GM12878 (cell line): Measurements from ENCODE around the gene EFHD2. TPM values are rescaled to one million over a fixed set of nuclear protein-coding genes. Genes with fewer than 3 reads are reported as not detected.
A peak's percentile ranks its signal among the peaks of the same experiment; 100 is the strongest.

Source experiments
- ATAC-seq: fragments of 200-7000 bp; cut with Tn5 transposase; 3 replicates; pipeline ENCODE4 v1.9.1; 2020; ENCODE audit warnings: mild to moderate bottlenecking, moderate library complexity
- BruUV-seq: library from RNA; stranded (reverse); fragments of 400-500 nt; replicated peaks from 2 replicates; lab custom pipeline; 2021; lab: Mats Ljungman, UMichigan
- CTCF ChIA-PET: fragments of 300-600 bp; sonication (Branson Sonifier 250); formaldehyde crosslinking; extraction: SDS; loops from one replicate; lab custom pipeline; 2021; ENCODE audit warnings: inconsistent platforms; lab: Yijun Ruan, JAX
- POLR2A ChIA-PET: fragments of 350-600 bp; formaldehyde crosslinking; extraction: SDS; loops from one replicate; lab custom pipeline; 2021; ENCODE audit warnings: inconsistent platforms; lab: Charles Lee
- RAD21 ChIA-PET: fragments of 300-600 bp; sonication (Branson Sonifier 250); formaldehyde crosslinking; loops from one replicate; lab custom pipeline; 2023; ENCODE audit warnings: antibody characterized with exemption; ENCODE audit not compliant: unreplicated experiment; lab: Charles Lee
- SMC1A ChIA-PET: fragments of 300-600 bp; sonication (Branson Sonifier 250); formaldehyde crosslinking; loops from one replicate; lab custom pipeline; 2023; ENCODE audit not compliant: unreplicated experiment, uncharacterized antibody; lab: Charles Lee
- DNase-seq: peaks from one replicate; pipeline ENCODE4 v3.0.0-alpha.2; 2011; ENCODE audit warnings: low read depth, low spot score
- FAIRE-seq: peaks from 3 replicates; lab custom pipeline; 2011; peaks lifted over from hg19 to GRCh38; lab: Jason Lieb, UNC
- H2AFZ ChIP-seq: 2 replicates; pipeline ENCODE4 v1.6.0; 2011; ENCODE audit warnings: low read depth, low read length, control low read depth; ENCODE audit not compliant: control insufficient read depth
- H3K27ac ChIP-seq: 2 replicates; pipeline ENCODE4 v1.5.1; 2011; ENCODE audit warnings: control low read depth; ENCODE audit not compliant: control insufficient read depth, insufficient read depth
- H3K27me3 ChIP-seq, 2 experiments: replicated peaks in 1 of 2; 2 replicates each; pipeline versions ENCODE4 v1.6.0 to v1.6.1; 2011; ENCODE audit warnings: low read length in 1 of 2; ENCODE audit not compliant: control insufficient read depth in 2 of 2, insufficient read depth in 2 of 2
- H3K36me3 ChIP-seq, 2 experiments: 2 replicates each; pipeline ENCODE4 v1.5.1; 2011; ENCODE audit warnings: low read length in 1 of 2; ENCODE audit not compliant: control insufficient read depth in 2 of 2, insufficient read depth in 2 of 2
- H3K4me1 ChIP-seq: 2 replicates; pipeline ENCODE4 v1.6.1; 2011; ENCODE audit warnings: mild to moderate bottlenecking, low read length, moderate library complexity, mixed read lengths; ENCODE audit not compliant: control insufficient read depth, insufficient read depth
- H3K4me2 ChIP-seq: 2 replicates; pipeline ENCODE4 v1.6.0; 2011; ENCODE audit warnings: control low read depth; ENCODE audit not compliant: control insufficient read depth, insufficient read depth
- H3K4me3 ChIP-seq: fragments of 200-600 bp; sonication (generic); 2 replicates; pipeline ENCODE4 v1.5.1; 2016
- H3K79me2 ChIP-seq: 2 replicates; pipeline ENCODE4 v1.6.0; 2011; ENCODE audit warnings: low read length; ENCODE audit not compliant: control insufficient read depth, insufficient read depth
- H3K9ac ChIP-seq: 2 replicates; pipeline ENCODE4 v1.8.0; 2011; ENCODE audit warnings: low read length, control low read depth, mixed read lengths; ENCODE audit not compliant: control insufficient read depth, insufficient read depth
- H3K9me3 ChIP-seq: replicated peaks from 3 replicates; pipeline ENCODE4 v1.5.1; 2011; ENCODE audit warnings: mild to moderate bottlenecking, low read length; ENCODE audit not compliant: control insufficient read depth, insufficient read depth
- H4K20me1 ChIP-seq: 2 replicates; pipeline ENCODE4 v1.6.0; 2011; ENCODE audit not compliant: control insufficient read depth, insufficient read depth
- BHLHE40 ChIP-seq, 2 experiments: fragments of 450-650 bp in 1 of 2; IDR thresholded peaks; 2 replicates each; pipeline ENCODE4 v1.6.1; 2011 to 2017; ENCODE audit warnings: low read depth in 2 of 2, borderline replicate concordance in 1 of 2, improper control_type of control experiment in 1 of 2, low read length in 1 of 2, mild to moderate bottlenecking in 1 of 2
- HDGF ChIP-seq: fragments of 450-650 bp; IDR thresholded peaks from 2 replicates; pipeline ENCODE4 v1.6.1; 2016; ENCODE audit warnings: antibody characterized with exemption
- JUNB ChIP-seq: IDR thresholded peaks from 2 replicates; pipeline ENCODE4 v1.6.1; 2016; ENCODE audit warnings: antibody characterized with exemption, mild to moderate bottlenecking
- NR2F1 ChIP-seq: fragments of 450-650 bp; conservative IDR thresholded peaks from 2 replicates; pipeline ENCODE4 v1.6.1; 2017; ENCODE audit warnings: mild to moderate bottlenecking
- POU2F2 ChIP-seq: IDR thresholded peaks from 3 replicates; pipeline ENCODE4 v1.6.1; 2011; ENCODE audit warnings: low read depth, mild to moderate bottlenecking, low read length, borderline replicate concordance
- WGBS: methylation state at CpG from one replicate; pipeline ENCODE4 v1.1.6; 2016; ENCODE audit warnings: low lambda C conversion rate; ENCODE audit not compliant: insufficient replicate concordance, insufficient coverage; ENCODE audit errors: missing lambda C conversion rate; 5-methylcytosine and 5-hydroxymethylcytosine counted together
- in situ Hi-C: fragments of 300-500 bp; cut with MboI; formaldehyde crosslinking; loops from 9 replicates; pipeline ENCODE4 v1.14.3; 2018; ENCODE audit warnings: mixed read lengths
- intact Hi-C: fragments of 100-400 bp; cut with micrococcal nuclease; formaldehyde crosslinking; loops from one replicate; pipeline ENCODE4 v1.14.2; 2022; ENCODE audit not compliant: unreplicated experiment
- polyA plus RNA-seq, 11 experiments: library from polyadenylated mRNA; depleted of rRNA in 4 of 11; unstranded in 6 of 11; stranded (reverse) in 5 of 11; fragments of >200 nt; fragmentation: Nextera tagmentation in 4 of 11; fragmentation: Illumina TruSeq in 1 of 11; extraction: Ambion mirVana in 4 of 11; extraction: Trizol in 1 of 11; gene quantifications; 1 replicate in 1 of 11; 2 replicates in 10 of 11; pipeline versions ENCODE4 v1.2.1 to v1.2.3, GENCODE V29; 2011 to 2016; ENCODE audit warnings: inconsistent platforms in 2 of 11, missing spikeins in 2 of 11, low read depth in 1 of 11
- total RNA-seq, 4 experiments: library from RNA; depleted of rRNA in 3 of 4; stranded (reverse); fragments of >200 nt in 3 of 4; fragmentation: Illumina TruSeq in 1 of 4; extraction: Trizol in 1 of 4; gene quantifications; 2 replicates each; pipeline versions ENCODE4 v1.2.1 to v1.2.3, GENCODE V29; 2013 to 2021
- TF ChIP-seq, protein P1 (sequence below): fragments of 450-650 bp; IDR thresholded peaks from 2 replicates; pipeline ENCODE4 v1.6.1; 2017; ENCODE audit warnings: mild to moderate bottlenecking, low read depth, inconsistent platforms; ENCODE audit not compliant: poor library complexity, severe bottlenecking
- TF ChIP-seq, protein P2 (sequence below): IDR thresholded peaks from 2 replicates; pipeline ENCODE4 v1.6.1; 2012; ENCODE audit warnings: mild to moderate bottlenecking, low read depth, low read length

EFHD2 gene
- total and polyA plus RNA-seq, 10 of the 15 experiments (the other 5 are each of a cell fraction or from before 2014, with no cell fraction given): 4.0 to 114 (median 66.1) TPM

DNA sequence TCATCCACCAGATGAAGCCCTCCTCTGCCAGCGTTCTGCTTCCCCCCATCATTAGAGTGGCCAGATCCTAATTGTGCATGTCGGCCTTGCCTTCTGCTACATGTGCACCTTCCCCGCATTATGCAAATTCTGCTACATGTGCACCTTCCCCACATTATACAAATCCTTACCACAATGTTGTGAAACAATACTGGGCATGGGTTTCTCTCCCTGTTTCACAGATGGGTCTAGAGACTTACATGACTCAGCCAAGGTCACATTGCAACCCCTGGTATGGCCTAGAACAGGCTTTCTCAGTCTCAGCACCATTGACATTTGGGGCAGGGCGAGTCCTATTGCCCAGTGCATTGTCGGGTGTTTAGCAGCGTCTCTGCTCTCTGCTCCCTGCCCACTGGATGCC lies 45.8 kb downstream of the EFHD2 start:
- ChIA-PET SMC1A (no interaction called here), CTCF (no interaction called here), POLR2A (no interaction called here)
- Histone ChIP-seq H2AFZ (no peak overlapping the region), H3K9ac (no peak overlapping the region), H3K4me2 (peak overlapping the region; percentile 17; the same call in 1 of the 2 replicates), H3K9me3 (no peaks in the 10 kb centered on the region; the same call in 2 of the 3 replicates), H4K20me1 (no peaks in the 10 kb centered on the region), H3K27ac (no peak overlapping the region), H3K79me2 (no peaks in the 10 kb centered on the region), H3K27me3 (no peaks in the 10 kb centered on the region; a peak in 1 of 4 replicates), H3K36me3 (no peaks in the 10 kb centered on the region)
- in situ Hi-C loops (no loop called here), intact Hi-C loops (no loop called here)
- no TSS peak for BruUV-seq
- DNase-seq (peak; percentile 35), ATAC-seq (peak; percentile 95), FAIRE-seq (peak; percentile 59)
- WGBS: 2% methylated on average over 6 of the region's 6 CpGs
- peak; percentile 28 to 81; a peak in 2 of 4 replicates for TF ChIP-seq BHLHE40 (IDR thresholded peaks at IDR 0.05; ENCODE audit: borderline replicate concordance in 1 of 2, low read depth in 2 of 2, low read length in 1 of 2)
- TF ChIP-seq HDGF: no peak
- TF ChIP-seq JUNB: no peak
- TF ChIP-seq NR2F1: peak; percentile 53
- TF ChIP-seq POU2F2: peak; percentile 92; the same call in 2 of the 3 replicates
- TF ChIP-seq, all 136 proteins: peak for 3
- RAD21 ChIA-PET: no interaction called here
- Histone ChIP-seq H3K4me1 (peaks cover 4% of the 10 kb centered on the region), H3K4me3 (no peak overlapping the region)

GRCh38 chr1:15456313-15456954 lies 46.7 kb downstream of the EFHD2 start, which contains the start of gene CELA2A:
Gene CELA2A (plus strand): TSS chr1:15456732. CDS start chr1:15456754, 22 bp downstream.
- Histone ChIP-seq H3K79me2 (no peaks in the 10 kb centered on the region), H3K27ac (no peak within 1 kb of the TSS), H3K36me3 (no peaks in the 10 kb centered on the region), H3K4me2 (peak within 1 kb of the TSS; percentile 17; the same call in 1 of the 2 replicates), H4K20me1 (no peaks in the 10 kb centered on the region), H3K4me1 (peaks cover 4% of the 10 kb centered on the region), H3K9me3 (no peaks in the 10 kb centered on the region; the same call in 2 of the 3 replicates), H3K9ac (no peak within 1 kb of the TSS), H3K27me3 (no peaks in the 10 kb centered on the region; a peak in 1 of 4 replicates), H2AFZ (no peak within 1 kb of the TSS), H3K4me3 (no peak within 1 kb of the TSS)
- in situ Hi-C loops: no loop called here
- TF ChIP-seq, protein P1, sequence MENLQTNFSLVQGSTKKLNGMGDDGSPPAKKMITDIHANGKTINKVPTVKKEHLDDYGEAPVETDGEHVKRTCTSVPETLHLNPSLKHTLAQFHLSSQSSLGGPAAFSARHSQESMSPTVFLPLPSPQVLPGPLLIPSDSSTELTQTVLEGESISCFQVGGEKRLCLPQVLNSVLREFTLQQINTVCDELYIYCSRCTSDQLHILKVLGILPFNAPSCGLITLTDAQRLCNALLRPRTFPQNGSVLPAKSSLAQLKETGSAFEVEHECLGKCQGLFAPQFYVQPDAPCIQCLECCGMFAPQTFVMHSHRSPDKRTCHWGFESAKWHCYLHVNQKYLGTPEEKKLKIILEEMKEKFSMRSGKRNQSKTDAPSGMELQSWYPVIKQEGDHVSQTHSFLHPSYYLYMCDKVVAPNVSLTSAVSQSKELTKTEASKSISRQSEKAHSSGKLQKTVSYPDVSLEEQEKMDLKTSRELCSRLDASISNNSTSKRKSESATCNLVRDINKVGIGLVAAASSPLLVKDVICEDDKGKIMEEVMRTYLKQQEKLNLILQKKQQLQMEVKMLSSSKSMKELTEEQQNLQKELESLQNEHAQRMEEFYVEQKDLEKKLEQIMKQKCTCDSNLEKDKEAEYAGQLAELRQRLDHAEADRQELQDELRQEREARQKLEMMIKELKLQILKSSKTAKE: no peak
- TF ChIP-seq, protein P2, sequence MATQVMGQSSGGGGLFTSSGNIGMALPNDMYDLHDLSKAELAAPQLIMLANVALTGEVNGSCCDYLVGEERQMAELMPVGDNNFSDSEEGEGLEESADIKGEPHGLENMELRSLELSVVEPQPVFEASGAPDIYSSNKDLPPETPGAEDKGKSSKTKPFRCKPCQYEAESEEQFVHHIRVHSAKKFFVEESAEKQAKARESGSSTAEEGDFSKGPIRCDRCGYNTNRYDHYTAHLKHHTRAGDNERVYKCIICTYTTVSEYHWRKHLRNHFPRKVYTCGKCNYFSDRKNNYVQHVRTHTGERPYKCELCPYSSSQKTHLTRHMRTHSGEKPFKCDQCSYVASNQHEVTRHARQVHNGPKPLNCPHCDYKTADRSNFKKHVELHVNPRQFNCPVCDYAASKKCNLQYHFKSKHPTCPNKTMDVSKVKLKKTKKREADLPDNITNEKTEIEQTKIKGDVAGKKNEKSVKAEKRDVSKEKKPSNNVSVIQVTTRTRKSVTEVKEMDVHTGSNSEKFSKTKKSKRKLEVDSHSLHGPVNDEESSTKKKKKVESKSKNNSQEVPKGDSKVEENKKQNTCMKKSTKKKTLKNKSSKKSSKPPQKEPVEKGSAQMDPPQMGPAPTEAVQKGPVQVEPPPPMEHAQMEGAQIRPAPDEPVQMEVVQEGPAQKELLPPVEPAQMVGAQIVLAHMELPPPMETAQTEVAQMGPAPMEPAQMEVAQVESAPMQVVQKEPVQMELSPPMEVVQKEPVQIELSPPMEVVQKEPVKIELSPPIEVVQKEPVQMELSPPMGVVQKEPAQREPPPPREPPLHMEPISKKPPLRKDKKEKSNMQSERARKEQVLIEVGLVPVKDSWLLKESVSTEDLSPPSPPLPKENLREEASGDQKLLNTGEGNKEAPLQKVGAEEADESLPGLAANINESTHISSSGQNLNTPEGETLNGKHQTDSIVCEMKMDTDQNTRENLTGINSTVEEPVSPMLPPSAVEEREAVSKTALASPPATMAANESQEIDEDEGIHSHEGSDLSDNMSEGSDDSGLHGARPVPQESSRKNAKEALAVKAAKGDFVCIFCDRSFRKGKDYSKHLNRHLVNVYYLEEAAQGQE: no peak
- TF ChIP-seq JUNB: no peak
- BruUV-seq: no TSS peak
- ChIA-PET RAD21 (no interaction called here), POLR2A (no interaction called here), SMC1A (interaction anchor here (0.7 kb wide), 1 partner anchor 208 kb away, joined by 3 read pairs; no protein-coding TSS in a partner anchor), CTCF (no interaction called here)
- ATAC-seq (no peak), DNase-seq (no peak), FAIRE-seq (no peak)
- 75% methylated on average over 8 of the region's 8 CpGs for WGBS
- intact Hi-C loops: no loop called here
